Activated CD8-positive, alpha-beta T cell treated with anti-CD3 and anti-CD28 coated beads, Interleukin-2, amount 10 ng/mL, durations not matched to agents 7 days and 5 days (primary cell): ENCODE results near the gene CCL17. TPM values are rescaled to one million over a fixed set of nuclear protein-coding genes. Genes with fewer than 3 reads are reported as not detected.
"Not testable (repeated sequence)": the region's sequence is repeated elsewhere in the genome, so short reads cannot be mapped to it uniquely, and the experiment has no call there.

ENCODE experiments used
- ATAC-seq: fragments of 150-1000 bp; cut with Tn5 transposase; one replicate; pipeline ENCODE4 v1.10.0; 2021; ENCODE audit warnings: moderate library complexity
- CTCF ChIA-PET: fragments of 350-600 bp; sonication (Branson Sonifier 250); formaldehyde crosslinking; loops from one replicate; lab custom pipeline; 2021; ENCODE audit warnings: antibody characterized with exemption; lab: Charles Lee
- POLR2A ChIA-PET: fragments of 350-600 bp; sonication (Branson Sonifier 250); formaldehyde crosslinking; loops from one replicate; lab custom pipeline; 2021; ENCODE audit warnings: antibody characterized with exemption; lab: Charles Lee
- DNase-seq: peaks from one replicate; pipeline ENCODE4 v3.0.0-alpha.2; 2020
- H3K27ac Mint-ChIP-seq: one replicate; pipeline ENCODE4 v1.8.0; 2021; ENCODE audit warnings: mild to moderate bottlenecking, mixed read lengths
- H3K27me3 Mint-ChIP-seq: one replicate; pipeline ENCODE4 v1.8.0; 2021; ENCODE audit warnings: low read depth, mixed read lengths
- H3K36me3 Mint-ChIP-seq: one replicate; pipeline ENCODE4 v1.8.0; 2021; ENCODE audit warnings: low read depth, mixed read lengths
- H3K4me1 Mint-ChIP-seq: one replicate; pipeline ENCODE4 v1.8.0; 2021; ENCODE audit warnings: low read depth, mixed read lengths
- H3K4me3 Mint-ChIP-seq: one replicate; pipeline ENCODE4 v1.8.0; 2021; ENCODE audit warnings: mild to moderate bottlenecking, mixed read lengths
- H3K9me3 Mint-ChIP-seq: one replicate; pipeline ENCODE4 v1.8.0; 2022; ENCODE audit warnings: mixed read lengths; ENCODE audit not compliant: insufficient read depth
- total RNA-seq, 2 experiments: library from RNA; stranded (reverse); gene quantifications; one replicate each; pipeline ENCODE4 v1.2.3, GENCODE V29; 2021

CCL17 gene
- total RNA-seq, 2 experiments from 2014 or later = 0.50 TPM; not detected in 1

DNA sequence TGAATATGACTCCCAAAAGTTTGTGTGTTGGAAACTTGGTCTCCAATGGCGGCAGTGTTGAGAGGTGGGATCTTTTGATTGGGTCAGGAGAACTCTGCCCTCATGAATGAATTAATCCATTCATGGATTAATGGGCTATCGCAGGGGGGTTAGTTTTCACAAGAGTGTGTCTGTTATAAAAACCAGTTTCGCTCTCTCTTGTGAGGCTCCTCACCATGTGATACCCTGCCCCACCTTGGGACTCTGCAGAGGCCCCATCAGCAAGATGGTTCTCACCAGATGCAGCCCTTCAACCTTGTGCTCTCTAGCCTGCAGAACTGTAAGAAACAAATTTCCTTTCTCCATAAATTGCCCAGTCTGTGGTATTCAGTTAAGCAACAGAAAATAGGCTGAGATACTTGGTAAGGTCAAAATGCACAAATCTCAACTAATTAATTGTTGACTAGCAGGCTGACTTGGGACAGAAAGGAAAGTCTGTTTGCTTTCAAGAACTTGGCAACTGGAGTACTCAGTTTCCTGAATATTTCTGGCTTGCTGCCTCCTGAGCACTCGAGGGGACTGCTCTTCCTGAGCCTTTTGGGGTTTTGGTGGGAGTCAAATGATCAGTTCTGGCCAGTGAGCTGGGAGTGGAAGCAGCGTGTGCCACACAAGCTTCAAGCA, 13.8 kb upstream of the CCL17 start:
- Mint-ChIP-seq H3K27me3 (peaks cover 7% of the 10 kb centered on the region), H3K27ac (no peak overlapping the region)
- POLR2A ChIA-PET = no interaction called here

GRCh38 chr16:57391300-57391699, 13.3 kb upstream of the CCL17 start:
- CTCF ChIA-PET = interaction anchor here (0.9 kb wide), 1 partner anchor 308 kb away, joined by 4 read pairs; no protein-coding TSS in a partner anchor
- no peak overlapping the region for H3K4me3 Mint-ChIP-seq
- no peak overlapping the region for H3K27ac Mint-ChIP-seq
- DNase-seq (no peak), ATAC-seq (no peak)
- no peaks in the 10 kb centered on the region for H3K9me3 Mint-ChIP-seq
- no peaks in the 10 kb centered on the region for H3K36me3 Mint-ChIP-seq
- POLR2A ChIA-PET = no interaction called here
- H3K27me3 Mint-ChIP-seq = peaks cover 7% of the 10 kb centered on the region
- no peaks in the 10 kb centered on the region for H3K4me1 Mint-ChIP-seq

More for the DNA sequence above, 13.8 kb upstream of the CCL17 start:
- Mint-ChIP-seq H3K9me3 (no peaks in the 10 kb centered on the region), H3K4me1 (no peaks in the 10 kb centered on the region), H3K36me3 (no peaks in the 10 kb centered on the region), H3K4me3 (no peak overlapping the region)
- CTCF ChIA-PET = interaction anchor here (0.9 kb wide), 1 partner anchor 307 kb away, joined by 4 read pairs; no protein-coding TSS in a partner anchor
- DNase-seq = no peak
- no peak for ATAC-seq

GRCh38 chr16:57391708-57392107, 12.9 kb upstream of the CCL17 start:
- ATAC-seq (no peak), DNase-seq (no peak)
- Mint-ChIP-seq H3K4me3 (no peak overlapping the region), H3K4me1 (no peaks in the 10 kb centered on the region), H3K27ac (no peak overlapping the region), H3K36me3 (no peaks in the 10 kb centered on the region), H3K9me3 (no peaks in the 10 kb centered on the region), H3K27me3 (peaks cover 12% of the 10 kb centered on the region)
- ChIA-PET POLR2A (no interaction called here), CTCF (no interaction called here)

DNA sequence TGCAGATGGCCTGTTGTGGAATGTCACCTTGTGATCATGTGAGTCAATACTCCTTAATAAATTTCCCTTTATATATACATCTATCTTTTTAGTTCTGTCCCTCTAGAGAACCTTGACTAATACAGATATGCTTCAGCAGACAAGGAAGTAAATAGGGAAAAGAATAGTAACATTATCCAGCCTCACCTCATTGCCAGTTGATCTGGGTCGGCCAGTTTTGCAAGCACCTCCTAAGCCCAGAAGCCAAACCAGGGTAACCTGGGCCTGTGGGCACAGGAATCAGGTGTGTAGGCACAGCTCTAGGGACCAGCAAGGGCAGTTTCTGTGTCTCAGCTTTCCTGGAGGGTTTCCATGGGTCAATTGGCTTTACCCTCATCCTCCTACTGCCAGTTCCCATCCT, 11.9 kb upstream of the CCL17 start:
- ChIA-PET POLR2A (interaction anchor here (0.7 kb wide), 1 partner anchor 316 kb away, joined by 3 read pairs; no protein-coding TSS in a partner anchor), CTCF (interaction anchor here (2.0 kb wide), 1 partner anchor 25 kb away, joined by 4 read pairs; no protein-coding TSS in a partner anchor)

GRCh38 chr16:57394444-57394843, 10.1 kb upstream of the CCL17 start:
- H3K4me1 Mint-ChIP-seq = no peaks in the 10 kb centered on the region
- ChIA-PET POLR2A (no interaction called here), CTCF (interaction anchor here (1.7 to 2.0 kb wide), 2 partner anchors 23 to 94 kb away, joined by 4 to 6 read pairs; no protein-coding TSS in a partner anchor)
- H3K27me3 Mint-ChIP-seq = peaks cover 7% of the 10 kb centered on the region
- no peaks in the 10 kb centered on the region for H3K9me3 Mint-ChIP-seq
- no peak overlapping the region for H3K4me3 Mint-ChIP-seq
- H3K36me3 Mint-ChIP-seq = no peaks in the 10 kb centered on the region
- no peak for DNase-seq
- ATAC-seq = no peak
- no peak overlapping the region for H3K27ac Mint-ChIP-seq

More for the DNA sequence above, 11.9 kb upstream of the CCL17 start:
- H3K36me3 Mint-ChIP-seq = no peaks in the 10 kb centered on the region
- H3K4me3 Mint-ChIP-seq = no peak overlapping the region
- H3K4me1 Mint-ChIP-seq = no peaks in the 10 kb centered on the region
- ATAC-seq = no peak
- no peak for DNase-seq
- H3K9me3 Mint-ChIP-seq = no peaks in the 10 kb centered on the region
- peaks cover 12% of the 10 kb centered on the region for H3K27me3 Mint-ChIP-seq
- H3K27ac Mint-ChIP-seq = no peak overlapping the region

- POLR2A ChIA-PET = no interaction called here
- no peak overlapping the region for H3K4me3 Mint-ChIP-seq
Measured at GRCh38 chr16:57395026-57395425, 9.5 kb upstream of the CCL17 start.

DNA sequence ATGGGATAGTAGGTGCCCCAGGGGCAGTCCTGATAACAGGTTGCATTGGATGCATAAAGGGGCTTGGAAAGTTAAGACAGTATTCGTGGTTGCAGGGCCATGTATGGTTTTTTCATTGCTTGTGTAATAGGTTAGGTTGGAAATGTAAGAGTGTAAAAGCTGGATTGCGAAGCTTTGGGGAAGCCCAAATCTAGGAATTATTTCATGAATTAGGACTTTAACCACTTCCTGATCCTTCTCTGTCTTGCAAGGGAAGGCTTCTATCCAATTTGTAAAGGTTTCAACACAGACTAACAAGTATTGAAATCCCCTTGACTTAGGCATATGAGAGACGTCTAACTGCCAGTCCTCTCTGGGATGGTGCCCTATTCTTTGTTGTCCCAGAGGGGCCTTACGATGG, 7.8 kb upstream of the CCL17 start:
- ChIA-PET CTCF (no interaction called here), POLR2A (no interaction called here)
- H3K9me3 Mint-ChIP-seq = no peaks in the 10 kb centered on the region
- no peak for DNase-seq
- H3K36me3 Mint-ChIP-seq = no peaks in the 10 kb centered on the region
- no peak for ATAC-seq
- no peak overlapping the region for H3K4me3 Mint-ChIP-seq
- peaks cover 7% of the 10 kb centered on the region for H3K27me3 Mint-ChIP-seq
- H3K4me1 Mint-ChIP-seq = no peaks in the 10 kb centered on the region
- H3K27ac Mint-ChIP-seq = no peak overlapping the region

More at GRCh38 chr16:57395026-57395425, 9.5 kb upstream of the CCL17 start:
- H3K36me3 Mint-ChIP-seq = no peaks in the 10 kb centered on the region
- DNase-seq = no peak
- ATAC-seq = no peak
- H3K4me1 Mint-ChIP-seq = no peaks in the 10 kb centered on the region
- no peaks in the 10 kb centered on the region for H3K9me3 Mint-ChIP-seq
- no peak overlapping the region for H3K27ac Mint-ChIP-seq
- peaks cover 7% of the 10 kb centered on the region for H3K27me3 Mint-ChIP-seq
- CTCF ChIA-PET = interaction anchor here (1.1 to 1.7 kb wide), 2 partner anchors 24 to 94 kb away, joined by 3 to 6 read pairs; no protein-coding TSS in a partner anchor

GRCh38 chr16:57397493-57397892, 7.1 kb upstream of the CCL17 start:
- ATAC-seq, POLR2A ChIA-PET: not testable (repeated sequence)

DNA sequence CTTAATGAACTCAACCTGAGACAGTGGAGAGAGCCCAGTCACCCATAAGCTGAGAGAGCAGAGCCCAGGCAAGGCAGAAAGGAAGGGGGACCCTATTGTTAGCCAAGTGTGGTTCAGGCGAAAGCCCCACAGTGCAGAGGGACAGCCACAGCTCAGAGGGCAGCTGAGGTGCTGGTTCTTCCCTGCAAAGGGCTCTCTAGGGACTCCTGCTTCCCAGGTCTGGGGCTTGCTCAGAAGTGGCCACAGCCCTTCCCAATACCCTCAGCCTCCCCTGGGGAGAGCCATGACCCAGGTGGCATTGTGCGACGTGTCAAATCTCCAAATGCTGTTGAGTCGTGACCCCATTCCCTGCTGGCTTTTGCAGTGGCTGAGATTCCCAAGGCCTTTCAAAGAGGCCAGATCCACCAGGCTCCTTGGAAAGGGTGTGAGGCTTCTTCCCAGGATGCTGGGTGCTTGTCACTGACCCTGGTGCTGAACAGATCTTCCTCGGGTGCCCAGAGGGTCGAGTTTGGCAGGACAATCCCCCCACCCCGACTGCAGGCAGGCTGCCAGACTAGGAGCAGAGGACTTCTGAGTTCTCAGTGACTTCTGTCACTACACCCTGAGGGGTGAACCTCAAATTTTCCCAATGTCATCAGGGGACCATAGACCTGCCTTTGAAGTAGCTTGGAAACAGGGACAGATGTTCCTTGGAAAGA, 2.5 kb upstream of the CCL17 start:
- ATAC-seq (no peak), DNase-seq (no peak)
- H3K4me3 Mint-ChIP-seq = no peak overlapping the region
- CTCF ChIA-PET = interaction anchor here (0.6 kb wide), 1 partner anchor 14 kb away, joined by 3 read pairs; no protein-coding TSS in a partner anchor
- peaks cover 10% of the 10 kb centered on the region for H3K27me3 Mint-ChIP-seq
- H3K9me3 Mint-ChIP-seq = no peaks in the 10 kb centered on the region
- H3K27ac Mint-ChIP-seq = no peak overlapping the region
- no peaks in the 10 kb centered on the region for H3K4me1 Mint-ChIP-seq
- H3K36me3 Mint-ChIP-seq = no peaks in the 10 kb centered on the region
- POLR2A ChIA-PET = no interaction called here

More at GRCh38 chr16:57397493-57397892, 7.1 kb upstream of the CCL17 start:
- DNase-seq, H3K36me3 Mint-ChIP-seq, H3K9me3 Mint-ChIP-seq, CTCF ChIA-PET, H3K4me1 Mint-ChIP-seq, H3K4me3 Mint-ChIP-seq, H3K27me3 Mint-ChIP-seq, H3K27ac Mint-ChIP-seq: not testable (repeated sequence)

GRCh38 chr16:57405097-57405496, 530 bp downstream of the CCL17 start:
- ChIA-PET POLR2A (no interaction called here), CTCF (interaction anchor here (4.1 kb wide), 1 partner anchor 13 kb away, joined by 29 read pairs; no protein-coding TSS in a partner anchor)
- peaks cover 2% of the 10 kb centered on the region for H3K4me1 Mint-ChIP-seq
- ATAC-seq = no peak
- no peaks in the 10 kb centered on the region for H3K36me3 Mint-ChIP-seq
- no peak for DNase-seq
- no peak overlapping the region for H3K27ac Mint-ChIP-seq
- peaks cover 10% of the 10 kb centered on the region for H3K27me3 Mint-ChIP-seq
- no peaks in the 10 kb centered on the region for H3K9me3 Mint-ChIP-seq
- no peak overlapping the region for H3K4me3 Mint-ChIP-seq

- no peak overlapping the region for H3K4me3 Mint-ChIP-seq
- no peak overlapping the region for H3K27ac Mint-ChIP-seq
- no peaks in the 10 kb centered on the region for H3K36me3 Mint-ChIP-seq
- H3K27me3 Mint-ChIP-seq = peaks cover 10% of the 10 kb centered on the region
- H3K4me1 Mint-ChIP-seq = peaks cover 2% of the 10 kb centered on the region
- CTCF ChIA-PET = interaction anchor here (1.0 to 4.1 kb wide), 3 partner anchors 11 to 106 kb away, joined by 3 to 29 read pairs (median 3); no protein-coding TSS in a partner anchor
- POLR2A ChIA-PET = interaction anchor here (0.8 kb wide), 1 partner anchor 30 kb away, joined by 3 read pairs; no protein-coding TSS in a partner anchor
- ATAC-seq = no peak
- H3K9me3 Mint-ChIP-seq = no peaks in the 10 kb centered on the region
- DNase-seq = no peak
Measured at GRCh38 chr16:57406881-57407280, 2.3 kb downstream of the CCL17 start.
